ENCODE data around the gene ATP2A3.

DNA sequence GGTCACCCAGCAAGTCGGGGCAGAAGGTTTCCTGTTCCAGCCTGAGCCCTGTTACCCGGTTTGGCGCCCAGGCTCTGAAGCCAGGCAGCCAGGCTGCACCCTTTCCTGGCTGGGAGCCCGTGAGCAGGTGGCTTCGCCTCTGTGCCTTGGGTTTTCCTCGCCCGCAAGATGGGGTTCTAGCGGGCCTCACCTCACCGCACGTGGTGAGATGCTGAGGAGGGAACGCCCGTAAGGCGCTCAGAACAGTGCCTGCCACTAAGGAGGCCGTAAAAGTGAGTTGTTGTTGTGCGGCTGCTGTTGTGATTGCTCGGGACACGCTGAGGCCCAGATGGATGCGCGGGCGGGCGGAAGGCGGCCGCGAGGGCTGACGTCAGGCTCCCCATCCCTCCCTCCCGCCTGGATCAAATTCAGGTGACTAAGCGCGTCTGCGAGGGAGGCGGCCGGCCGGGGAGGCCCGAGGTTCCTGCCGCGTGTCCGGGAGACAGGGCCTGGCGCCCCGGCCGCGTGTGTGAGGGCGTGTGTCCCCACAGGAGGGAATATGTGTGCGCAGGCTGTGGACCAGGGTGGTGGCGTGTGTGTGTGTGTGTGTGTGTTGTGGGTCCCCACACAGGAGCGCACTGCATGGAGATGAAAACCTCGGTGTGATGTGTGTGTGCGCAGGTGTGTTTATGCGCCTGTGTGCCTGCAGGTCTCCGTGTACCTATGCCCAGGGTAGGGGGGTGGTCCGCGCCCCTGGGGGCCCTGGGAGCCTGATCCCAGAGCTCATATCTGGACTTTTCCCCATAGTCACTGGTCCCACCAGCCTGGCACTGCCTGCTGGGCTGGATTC, 75.7 kb downstream of the ATP2A3 start:
- TF ChIP-seq POLR2AphosphoS5 (IDR thresholded peaks at IDR 0.05; ENCODE audit: borderline replicate concordance, low read depth, low read length): no peak
- no peak for TF ChIP-seq FOXP2 (optimal IDR thresholded peaks at IDR 0.05; ENCODE audit: control extremely low read depth, extremely low read length, insufficient read depth)
- TF ChIP-seq EZH2 (IDR thresholded peaks at IDR 0.05): no peak
